ENCODE measurements around the gene RRP1.
"Not testable (repeated sequence)": the region's sequence is repeated elsewhere in the genome, so short reads cannot be mapped to it uniquely, and the experiment has no call there.

The RRP1 gene

DNA sequence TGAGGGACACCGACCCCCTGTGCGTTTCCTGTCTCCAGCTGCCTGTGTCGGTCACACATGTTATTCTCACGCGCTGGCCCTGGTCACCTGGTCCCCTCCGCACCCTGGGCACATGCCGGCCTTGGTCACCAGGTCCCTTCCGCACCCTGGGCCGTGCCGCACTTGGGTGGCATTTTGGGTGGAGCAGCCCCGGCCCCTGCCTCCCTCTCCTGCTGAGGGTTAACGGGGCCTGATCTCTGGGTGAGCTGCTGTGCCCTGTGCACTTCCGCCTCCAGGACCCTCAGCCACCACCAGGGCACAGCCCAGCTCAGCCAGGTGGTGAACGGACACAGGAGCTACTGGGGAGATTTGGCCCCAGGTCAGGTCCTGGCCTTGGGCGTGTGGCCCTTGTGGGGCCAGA lies 26.6 kb downstream of the RRP1 start:
- H3K4me3 ChIP-seq (ENCODE audit: low read depth, low read length): no peak overlapping the region

DNA sequence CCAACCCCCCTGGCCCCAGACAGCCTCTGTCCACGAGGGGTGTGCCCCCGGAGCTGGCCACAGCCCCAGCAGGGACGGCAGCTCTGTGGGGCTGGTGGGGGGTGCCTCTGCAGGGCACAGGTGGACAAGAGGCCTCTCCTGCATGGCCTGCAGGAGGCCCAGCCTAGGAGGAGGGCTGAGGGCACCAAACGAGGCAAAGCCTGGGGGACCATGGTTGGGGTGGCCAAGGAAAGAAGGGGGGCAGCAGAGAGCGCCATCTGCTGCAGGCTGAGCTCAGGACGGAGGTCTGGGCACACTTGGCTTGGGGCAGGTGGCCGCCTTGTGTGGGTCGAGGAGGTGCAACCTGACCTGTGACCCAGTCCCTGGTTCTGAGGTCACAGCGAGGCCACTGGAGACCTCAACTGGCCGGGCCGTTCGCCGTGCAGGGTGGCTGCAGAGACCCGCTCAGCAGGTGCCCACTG lies 27.3 kb downstream of the RRP1 start:
- H3K4me3 ChIP-seq (ENCODE audit: low read depth, low read length): no peak overlapping the region

DNA sequence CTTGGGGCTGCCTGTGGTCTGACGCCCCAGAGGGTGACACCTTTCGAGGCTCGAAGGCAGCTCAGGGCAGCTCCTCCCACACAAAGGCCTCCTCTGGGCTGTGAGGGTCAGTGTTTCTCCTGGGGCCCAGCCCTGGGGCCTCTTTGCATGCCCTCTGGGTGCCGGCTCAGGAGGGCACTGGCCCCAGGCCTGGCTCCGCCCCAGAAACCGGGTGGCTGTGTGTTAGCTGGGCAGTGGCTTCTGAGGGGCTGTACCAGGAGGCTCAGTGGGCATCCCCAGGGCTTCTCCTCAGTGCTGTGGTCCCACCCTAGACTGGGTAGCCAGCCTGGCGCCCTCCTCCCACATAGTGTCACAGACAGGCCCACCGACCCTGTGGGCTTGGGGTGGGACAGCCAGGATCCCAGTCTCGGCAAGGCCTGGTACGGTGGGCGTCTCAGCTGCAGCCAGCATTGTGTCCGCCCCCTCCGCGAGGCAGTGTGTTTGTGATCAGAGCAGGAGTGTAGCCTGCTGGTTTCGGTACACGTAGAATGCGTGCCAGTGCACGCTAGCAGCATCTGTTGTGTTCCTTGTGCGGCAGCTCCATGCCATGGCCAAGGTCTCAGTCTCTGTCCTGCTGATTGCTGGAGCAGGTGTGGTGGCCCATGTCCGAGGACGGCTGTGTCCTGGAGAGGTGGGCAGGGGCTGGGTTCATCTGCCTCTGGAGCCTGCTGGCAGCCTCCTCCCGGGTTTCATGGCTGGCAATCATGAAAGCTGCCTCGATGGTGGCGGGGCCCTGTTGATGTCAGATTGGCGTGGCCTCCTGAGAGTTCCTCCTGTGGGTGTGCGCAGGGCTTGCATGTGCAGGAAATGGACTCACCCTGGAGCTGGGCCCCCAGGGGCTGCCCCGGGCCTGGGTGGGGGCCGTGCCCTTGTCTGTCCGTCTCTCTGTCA lies 28.0 kb downstream of the RRP1 start:
- H3K4me3 ChIP-seq (ENCODE audit: low read depth, low read length): no peak overlapping the region

DNA sequence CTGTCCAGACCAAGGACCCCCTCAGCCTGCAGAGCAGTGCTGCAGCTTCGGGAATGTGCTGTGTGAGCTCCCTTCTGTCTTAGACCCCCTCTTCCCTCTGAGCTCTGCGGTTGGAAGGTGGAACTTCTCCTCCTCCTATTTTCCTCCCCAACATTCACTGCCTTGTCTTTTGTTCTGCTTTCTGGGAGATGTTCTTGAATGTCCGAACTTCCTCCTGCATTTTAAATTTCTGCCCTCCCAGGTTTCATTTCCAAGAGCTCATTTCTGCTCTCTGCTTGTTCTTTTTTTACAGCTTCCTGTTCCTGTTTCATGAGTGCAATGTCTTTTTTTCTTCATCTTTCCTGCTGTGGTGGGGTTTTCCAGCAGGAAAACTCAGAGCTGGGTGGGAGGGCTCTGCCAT lies 29.3 kb downstream of the RRP1 start:
- no peak overlapping the region for H3K4me3 ChIP-seq (ENCODE audit: low read depth, low read length)

DNA sequence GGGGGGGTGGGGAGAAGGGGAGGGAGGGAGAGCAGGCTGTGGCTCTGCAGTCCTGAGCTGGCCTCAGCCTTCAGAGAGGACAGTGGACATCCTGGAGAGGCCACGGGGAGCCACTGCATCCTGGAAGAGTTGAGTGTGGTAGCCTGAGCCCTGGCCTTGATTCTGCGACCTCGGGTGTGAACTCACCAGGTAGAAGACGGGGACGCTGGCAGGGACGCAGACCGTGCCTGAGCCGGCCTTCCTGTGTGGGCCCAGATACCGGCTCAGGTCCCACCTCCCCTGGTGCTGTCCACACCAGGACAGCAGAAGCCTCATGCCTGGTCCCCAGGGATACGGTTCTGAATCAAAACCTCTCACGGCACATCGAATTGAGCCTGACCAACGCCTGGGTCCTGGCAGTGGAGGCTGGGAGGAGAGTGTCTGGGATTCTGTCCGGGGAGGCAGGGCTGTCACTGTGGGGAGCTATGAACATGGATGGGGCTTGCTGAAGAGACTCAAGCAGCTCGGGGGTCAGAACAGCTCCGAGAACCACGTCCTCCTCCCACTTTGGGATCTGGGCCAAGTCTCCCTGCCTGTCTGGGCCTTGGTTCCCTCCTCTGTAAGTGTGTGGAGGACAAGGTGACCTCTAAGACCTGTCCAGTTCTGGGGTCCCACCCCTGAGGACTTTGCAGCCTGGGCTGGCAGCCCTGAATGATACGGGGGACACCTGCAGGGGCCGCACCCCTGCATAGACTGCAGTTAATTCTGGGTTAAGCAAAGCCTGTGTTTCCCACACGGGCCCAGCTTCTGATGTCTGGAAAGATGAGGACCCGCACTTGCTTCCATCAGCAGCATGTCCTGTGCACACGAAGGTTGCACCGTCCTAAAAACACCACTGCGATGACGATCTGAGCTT lies 30.4 kb downstream of the RRP1 start:
- no peak overlapping the region for H3K4me3 ChIP-seq (ENCODE audit: low read depth, low read length)

DNA sequence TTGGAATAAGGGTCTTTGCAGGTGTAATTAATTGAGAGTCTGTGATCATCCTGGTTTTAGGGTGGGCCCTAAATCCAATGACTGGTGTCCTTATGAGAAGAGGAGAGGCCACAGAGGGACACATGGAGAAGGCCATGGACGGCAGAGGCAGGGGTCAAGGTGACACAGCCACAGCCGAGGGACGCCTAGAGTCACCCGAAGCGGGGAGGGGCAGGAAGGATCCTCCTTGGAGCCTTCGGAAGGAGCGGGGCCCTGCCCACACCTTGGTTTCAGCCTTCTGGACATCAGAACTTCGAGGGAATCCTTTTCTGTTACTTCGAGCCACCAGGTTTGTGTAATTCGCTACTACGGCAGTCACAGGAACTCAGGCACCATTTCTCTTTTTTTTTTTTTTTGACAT lies 31.1 kb downstream of the RRP1 start:
- no peak overlapping the region for H3K4me3 ChIP-seq (ENCODE audit: low read depth, low read length)

DNA sequence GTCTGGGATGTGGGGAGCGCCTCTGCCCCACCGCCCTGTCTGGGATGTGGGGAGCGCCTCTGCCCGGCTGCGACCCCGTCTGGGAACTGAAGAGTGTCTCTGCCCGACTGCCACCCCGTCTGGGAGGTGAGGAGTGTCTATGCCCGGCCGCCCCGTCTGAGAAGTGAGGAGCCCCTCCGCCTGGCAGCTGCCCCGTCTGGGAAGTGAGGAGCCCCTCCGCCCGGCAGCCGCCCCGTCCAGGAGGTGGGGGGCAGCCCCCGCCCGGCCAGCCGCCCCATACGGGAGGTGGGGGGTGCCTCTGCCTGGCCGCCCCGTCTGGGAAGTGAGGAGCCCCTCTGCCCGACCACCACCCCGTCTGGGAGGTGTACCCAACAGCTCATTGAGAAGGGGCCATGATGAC lies 32.8 kb downstream of the RRP1 start:
- not testable (repeated sequence) for H3K4me3 ChIP-seq (ENCODE audit: low read depth, low read length)

DNA sequence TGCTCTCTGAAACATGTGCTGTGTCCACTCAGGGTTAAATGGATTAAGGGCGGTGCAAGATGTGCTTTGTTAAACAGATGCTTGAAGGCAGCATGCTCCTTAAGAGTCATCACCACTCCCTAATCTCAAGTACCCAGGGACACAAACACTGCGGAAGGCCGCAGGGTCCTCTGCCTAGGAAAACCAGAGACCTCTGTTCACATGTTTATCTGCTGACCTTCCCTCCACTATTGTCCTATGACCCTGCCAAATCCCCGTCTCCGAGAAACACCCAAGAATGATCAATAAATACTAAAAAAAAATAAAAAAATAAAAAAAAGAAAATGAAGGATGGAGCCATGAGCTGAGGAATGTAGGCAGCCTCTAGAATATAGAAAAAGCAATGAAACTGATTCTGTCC lies 33.4 kb downstream of the RRP1 start:
- H3K4me3 ChIP-seq (ENCODE audit: low read depth, low read length): not testable (repeated sequence)

DNA sequence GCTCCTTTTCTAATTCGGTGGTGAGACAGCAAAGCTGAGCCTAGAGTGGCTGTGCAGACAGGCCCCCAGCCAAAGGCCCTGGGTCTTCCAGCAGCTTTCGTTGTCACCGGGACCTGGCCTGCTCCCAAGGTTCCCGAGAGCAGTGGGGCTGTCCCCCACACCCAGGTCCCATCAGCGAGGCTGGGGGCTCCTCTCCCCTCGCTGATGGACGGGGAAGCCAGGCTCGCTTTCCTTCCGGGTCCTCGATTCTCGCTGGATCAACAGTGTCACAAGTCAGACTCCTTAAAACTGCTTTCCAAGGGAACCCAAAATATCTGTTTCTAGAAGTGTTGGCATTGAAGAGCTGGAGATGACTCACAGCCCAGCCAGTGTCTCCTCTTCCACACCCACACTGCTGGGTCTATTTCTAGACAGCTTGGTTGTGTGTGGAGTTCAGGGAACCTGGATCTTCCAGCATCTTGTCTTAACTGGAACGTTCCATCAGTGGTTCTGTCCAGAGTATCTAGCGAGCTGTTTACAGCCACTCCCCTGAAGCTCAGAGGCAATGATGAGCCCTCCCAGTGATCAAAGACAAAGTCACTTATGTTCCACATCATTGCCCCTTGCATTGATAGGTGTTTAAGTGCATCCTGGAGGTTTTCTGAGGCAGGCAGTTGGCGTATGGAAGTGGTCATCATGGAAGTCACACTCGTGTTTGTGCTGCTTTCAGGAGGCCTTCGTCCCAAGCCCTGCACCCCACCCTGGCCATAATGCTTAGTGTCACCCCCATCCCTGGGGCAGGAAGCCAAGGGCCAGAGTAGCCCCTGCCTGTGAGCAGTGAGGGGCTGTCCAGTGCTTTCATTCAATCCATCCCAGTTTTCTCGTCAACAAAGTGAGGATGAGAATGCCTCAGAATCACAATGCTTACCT lies 35.2 kb downstream of the RRP1 start:
- H3K4me3 ChIP-seq (ENCODE audit: low read depth, low read length): no peak overlapping the region

DNA sequence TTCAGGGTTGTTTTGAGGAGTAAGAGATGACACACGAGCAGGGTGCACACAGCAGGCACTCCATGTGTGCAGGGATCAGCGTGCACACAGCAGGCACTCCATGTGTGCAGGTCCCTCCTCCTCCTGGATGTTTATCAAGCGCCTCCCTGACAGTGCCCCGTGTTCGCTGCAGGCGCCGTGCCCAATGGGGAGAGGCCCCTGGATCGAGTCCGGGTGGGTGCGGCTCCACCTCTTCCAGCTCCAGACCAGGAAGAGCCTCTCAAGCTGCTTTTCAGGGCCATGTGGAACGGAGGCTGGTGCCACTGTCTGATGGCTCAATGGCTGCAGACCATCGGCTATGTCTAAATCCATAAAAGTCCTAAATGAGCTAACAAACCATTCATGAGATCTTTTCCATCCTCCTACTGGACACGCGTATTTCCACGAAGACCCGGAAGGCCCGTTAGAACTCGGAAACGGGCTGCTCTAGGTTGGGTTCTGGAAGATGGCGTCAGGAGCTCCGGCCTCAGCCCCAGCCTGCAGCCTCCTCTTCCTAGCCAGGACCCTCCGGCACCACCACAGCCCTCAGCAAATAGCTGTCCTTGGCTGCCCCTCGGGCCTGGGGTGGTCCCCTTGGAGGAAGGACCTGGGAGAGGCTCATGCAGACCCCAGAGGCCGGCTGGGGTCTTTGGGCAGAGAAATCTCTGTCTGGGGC lies 36.0 kb downstream of the RRP1 start:
- H3K4me3 ChIP-seq (ENCODE audit: low read depth, low read length): no peak overlapping the region

DNA sequence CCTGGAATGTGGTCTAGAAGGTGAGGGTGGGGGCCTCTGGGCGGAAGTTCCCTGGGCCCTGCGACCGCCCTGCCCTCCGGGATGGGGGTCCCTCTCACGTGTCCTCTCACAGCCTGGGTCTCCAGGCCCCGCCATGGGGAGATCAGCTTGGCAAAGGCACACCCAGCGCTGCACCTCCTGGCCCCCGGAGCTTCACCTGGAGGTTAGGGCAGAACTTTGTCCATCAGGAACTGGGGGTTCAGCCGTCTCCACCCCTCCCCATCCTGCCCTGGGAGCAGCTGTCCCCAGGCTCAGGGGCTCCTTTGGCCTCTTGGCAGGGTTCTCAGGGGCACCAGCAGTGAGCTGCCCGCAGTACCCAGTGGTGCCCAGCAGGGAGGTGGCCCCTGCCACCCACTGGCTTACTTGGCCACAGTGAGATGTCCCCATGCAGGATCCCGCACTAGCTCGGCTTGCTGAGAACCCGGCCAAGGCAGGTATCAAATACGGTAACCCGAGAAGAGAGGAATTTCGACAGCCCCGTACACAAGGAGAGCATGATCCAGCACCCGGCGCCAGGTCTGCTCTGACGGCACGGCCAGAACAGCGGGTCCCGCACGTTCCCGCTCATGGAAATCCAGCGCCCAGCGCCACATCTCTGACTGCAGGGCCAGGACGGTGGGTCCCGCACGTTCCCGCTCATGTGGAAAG lies 36.7 kb downstream of the RRP1 start:
- no peak overlapping the region for H3K4me3 ChIP-seq (ENCODE audit: low read depth, low read length)

DNA sequence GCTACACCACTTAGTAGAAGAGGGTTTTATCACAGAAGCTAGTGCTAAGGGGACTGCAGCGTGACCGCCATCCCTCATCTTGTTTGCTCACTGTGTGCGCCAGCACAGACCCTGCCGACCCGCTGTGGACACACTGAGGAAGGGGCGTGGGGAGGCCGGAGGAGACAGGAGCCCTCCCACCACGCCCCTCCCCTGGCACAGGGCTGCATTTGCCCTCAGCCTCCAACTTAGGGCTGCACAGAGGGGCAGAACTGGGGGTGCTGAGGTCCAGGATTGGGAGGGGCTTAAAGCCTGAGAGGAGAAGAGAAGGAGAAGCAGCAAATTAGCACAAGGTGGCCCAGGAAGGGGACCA lies 37.2 kb downstream of the RRP1 start:
- no peak overlapping the region for H3K4me3 ChIP-seq (ENCODE audit: low read depth, low read length)

DNA sequence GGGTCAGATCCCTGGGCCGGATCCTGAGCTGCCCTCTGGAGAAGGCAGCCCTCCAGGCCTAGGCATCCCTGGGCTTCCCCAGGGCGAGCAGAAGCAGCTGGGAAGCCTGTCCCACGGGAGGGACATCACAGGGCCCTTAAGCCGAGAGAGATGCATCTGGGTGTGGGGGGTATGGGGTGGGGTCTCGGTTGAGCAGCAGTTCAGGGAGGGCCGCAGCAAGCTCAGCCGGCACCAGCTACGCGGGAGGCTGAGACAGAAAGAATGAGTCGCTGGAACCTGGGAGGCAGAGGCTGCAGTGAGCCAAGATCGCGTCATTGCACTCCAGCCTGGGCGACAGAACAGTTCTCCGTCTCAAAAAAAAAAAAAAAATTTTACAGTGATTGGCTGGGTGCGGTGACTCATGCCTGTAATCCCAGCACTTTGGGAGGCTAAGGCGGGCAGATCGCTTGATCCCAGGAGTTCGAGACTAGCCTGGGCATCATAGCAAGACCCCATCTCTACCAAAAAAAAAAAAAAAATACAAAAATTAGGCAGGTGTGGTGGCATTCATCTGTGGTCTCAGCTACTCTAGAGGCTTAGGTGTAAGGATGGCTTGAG lies 37.7 kb downstream of the RRP1 start:
- H3K4me3 ChIP-seq (ENCODE audit: low read depth, low read length): no peak overlapping the region

DNA sequence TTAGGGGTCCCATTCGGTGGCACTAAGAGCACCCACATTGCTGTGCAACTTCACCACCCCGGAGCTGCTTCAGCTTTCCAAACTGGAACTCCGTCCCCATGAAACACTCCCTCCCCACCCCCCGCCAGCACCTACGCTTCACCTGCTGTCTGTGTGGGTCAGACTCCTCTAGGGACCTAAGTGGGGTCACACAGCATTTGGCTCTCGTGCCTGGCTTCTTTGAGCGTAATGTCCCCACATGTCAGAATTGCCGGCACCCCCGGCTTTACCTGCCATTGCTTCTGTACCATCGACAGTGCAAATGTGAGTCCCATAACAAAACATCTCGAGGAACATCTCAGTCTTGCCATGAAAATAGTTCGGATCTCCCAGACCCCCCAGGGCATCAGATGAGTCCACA lies 39.8 kb downstream of the RRP1 start:
- H3K4me3 ChIP-seq (ENCODE audit: low read depth, low read length): no peak overlapping the region

DNA sequence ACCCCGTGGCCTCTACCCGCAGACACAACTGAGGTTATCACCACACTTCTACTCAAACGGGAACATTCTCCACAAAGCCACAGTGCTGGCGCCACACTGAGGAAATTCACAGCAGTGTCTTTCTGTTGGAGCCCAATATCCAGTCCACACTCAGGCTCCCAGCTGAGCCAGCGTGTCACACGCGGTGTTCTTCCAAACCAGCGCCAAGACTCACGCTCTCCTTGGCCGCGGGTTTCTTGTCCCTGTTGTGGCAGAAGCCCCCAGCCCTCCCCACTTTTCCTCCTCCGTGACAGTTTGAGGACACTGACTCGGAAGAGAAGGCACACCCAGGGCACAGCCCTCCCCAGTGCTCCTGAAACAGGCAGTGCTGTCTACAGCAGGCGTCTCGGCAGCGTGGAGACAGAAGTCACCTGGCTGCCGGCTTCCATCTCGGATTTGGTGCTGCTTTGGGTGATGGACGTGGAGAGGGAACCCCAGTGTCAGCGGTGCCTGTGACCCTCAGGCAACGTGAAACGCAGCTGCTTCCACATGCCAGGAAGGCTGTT lies 40.3 kb downstream of the RRP1 start:
- no peak overlapping the region for H3K4me3 ChIP-seq (ENCODE audit: low read depth, low read length)

DNA sequence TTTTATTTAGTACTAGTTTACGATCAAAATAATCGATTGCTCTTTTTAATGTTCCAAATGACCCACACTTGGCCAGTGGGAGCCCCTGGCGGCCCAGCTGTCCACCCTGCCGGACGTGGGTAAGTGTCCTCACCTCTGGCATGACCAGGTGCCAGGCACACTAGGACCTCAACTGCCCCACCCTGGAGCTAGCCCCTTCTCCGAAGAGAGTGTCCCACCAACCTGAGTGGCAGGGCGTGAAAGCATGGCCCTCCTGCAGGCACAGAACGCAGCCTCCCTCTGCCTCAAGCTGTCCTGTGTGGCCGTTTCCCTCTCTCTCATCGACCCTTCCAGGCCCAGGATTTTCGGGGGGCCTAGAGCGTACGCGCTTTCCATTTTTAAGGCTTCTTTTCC lies 42.8 kb downstream of the RRP1 start:
- no peak overlapping the region for H3K4me3 ChIP-seq (ENCODE audit: low read depth, low read length)

DNA sequence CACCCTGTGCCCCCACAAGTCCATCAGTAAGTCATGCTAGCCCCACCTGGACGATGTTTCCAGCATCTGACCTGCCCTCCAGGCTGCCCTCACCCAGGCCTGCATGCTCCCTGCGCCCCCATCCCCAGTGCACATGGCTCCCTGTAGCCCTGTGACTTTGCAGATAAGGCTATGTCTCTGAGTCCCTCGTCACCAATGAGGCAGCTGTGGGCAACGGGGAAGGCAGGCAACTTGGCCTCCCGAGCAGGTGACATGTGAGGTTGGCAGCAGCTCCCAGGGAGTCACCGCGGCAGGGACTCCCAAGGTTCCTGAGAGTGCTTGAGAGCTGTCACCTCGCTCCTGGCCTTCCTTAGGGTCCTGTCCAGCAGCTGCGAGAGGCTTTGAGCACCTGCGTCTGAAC lies 43.3 kb downstream of the RRP1 start:
- no peak overlapping the region for H3K4me3 ChIP-seq (ENCODE audit: low read depth, low read length)

DNA sequence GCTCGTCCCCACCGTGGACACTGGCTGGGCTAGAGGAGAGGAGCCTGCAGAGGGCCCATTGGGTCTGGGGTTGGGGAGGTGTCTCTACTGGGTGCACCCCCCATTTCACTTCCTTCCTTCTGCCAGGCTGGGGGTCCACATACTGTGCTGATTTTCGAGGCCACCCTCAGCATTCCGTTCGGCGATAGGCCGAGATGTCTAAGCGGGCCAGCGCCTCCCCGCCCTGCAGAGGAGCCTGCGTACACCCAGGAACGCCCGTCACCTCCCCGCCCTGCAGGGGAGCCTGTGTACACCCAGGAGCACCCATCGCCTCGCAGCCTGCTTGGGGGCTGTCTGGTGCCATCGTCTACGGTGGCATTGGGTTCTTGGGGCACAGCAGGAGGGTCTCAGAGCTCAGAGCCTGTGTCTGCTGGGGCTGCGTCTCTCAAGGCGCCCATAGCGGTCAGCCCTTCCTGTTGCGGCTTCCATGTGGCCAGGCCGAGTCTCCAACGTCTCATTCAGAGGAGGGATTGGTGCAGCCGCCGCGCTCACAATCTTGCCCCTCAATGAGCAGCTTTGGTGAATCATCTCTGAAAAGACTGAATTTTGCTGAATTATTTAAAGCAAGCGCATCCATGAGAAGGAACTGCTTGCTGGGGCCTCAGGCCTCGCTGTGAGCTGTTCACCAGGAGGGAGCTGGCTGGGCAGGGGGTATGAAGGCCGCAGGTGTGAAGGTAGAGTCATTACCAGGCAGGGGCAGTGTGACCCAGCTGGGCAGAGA lies 44.9 kb downstream of the RRP1 start:
- no peak overlapping the region for H3K4me3 ChIP-seq (ENCODE audit: low read depth, low read length)

Data from iPS-11a (cell line).